ENCODE data around the gene WDR33.

WDR33 gene

GRCh38 chr2:127715778-127716449 is 95.1 kb downstream of the WDR33 start:
- no peak for DNase-seq

DNA sequence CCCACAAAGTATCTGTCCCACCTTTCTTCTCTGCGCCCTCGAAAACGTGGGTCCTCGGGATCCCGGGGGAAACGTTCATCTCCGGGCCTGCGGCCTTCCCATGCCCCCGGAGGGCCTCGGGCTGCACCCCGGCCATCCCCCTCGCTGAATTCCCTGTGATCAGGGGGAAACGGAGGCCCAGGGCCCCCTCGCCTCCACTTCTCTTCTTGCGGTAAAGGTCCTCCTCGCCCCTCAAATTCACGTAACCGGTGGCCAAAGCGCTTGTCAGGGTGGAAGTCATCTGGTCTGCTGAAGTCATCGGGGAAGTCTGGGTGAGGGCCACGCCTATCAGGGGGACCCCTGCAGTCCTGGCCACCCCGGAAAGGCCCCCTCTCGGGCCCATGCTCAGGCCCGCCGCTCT is 97.4 kb downstream of the WDR33 start:
- no peak for DNase-seq

GRCh38 chr2:127712999-127713398 is 98.0 kb downstream of the WDR33 start:
- DNase-seq = no peak

- no peak for DNase-seq
Measured at GRCh38 chr2:127709336-127709735, 101.6 kb downstream of the WDR33 start.

DNA sequence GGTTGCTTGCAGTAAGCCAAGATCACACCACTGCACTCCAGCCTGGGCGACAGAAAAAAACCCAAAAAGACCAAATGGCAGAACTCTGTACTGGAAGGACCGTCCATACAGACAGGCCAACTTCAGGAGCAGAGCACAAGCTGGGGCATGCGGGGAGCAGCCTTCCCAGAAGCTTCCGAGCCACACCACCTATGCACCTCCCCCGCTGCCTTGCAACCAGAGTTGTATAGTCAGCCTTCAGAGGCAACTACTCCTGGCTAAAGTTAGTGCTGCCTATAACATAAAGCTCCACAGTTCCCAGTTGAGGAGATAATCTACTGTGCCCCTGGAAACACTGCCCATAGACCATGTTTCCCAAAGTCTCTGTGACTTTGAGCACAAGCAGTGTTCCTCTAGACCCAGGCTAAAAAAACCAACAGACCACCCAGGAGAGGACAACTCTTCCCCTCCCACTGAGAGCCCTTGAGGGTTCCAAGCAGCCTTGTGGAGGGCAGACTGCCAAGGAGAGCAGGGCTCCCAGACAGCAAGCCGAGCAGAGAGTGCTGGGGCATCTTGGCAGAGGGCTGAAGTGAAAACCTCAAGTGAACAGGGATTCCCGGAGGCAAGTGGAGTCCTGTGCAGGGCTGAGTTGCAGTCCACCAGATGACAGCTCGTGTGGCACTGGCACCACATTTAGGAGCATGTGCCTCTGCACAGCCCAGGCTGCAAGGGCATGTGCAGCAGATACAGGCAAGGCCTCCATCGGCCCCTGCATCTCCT is 102.9 kb downstream of the WDR33 start:
- peak; percentile 60 for DNase-seq

GRCh38 chr2:127706215-127706990 is 104.6 kb downstream of the WDR33 start:
- no peak for DNase-seq

DNA sequence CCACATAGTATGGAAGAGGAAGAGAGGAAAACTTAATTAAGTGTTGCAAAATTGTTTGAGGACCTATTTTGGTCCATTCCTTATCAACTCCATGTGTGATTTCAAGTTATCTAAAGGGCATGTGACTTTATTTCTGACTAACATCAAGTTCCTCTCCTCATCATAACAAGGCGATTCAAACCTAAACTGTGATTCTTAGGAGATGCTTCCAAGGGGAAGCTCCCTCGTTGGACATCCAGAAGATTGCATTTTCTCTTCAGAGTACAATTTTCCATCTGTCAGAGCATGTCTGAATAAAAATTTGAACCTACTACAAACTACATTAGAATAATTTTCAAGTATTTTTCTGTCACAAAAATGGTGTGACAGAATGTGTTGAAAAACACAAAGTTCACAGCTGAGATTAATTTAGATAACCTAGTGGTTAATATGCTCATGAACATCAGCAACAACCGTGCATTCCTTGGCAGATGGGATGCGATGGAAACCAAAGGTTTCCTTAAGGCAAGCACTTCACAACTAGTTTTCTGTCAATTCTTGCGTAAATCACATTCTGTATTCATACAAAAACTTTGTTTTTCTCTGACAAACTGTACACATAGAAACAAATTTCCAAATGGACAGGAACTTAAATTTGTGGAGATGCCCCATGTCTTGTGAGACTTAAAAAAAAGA is 105.4 kb downstream of the WDR33 start:
- DNase-seq = no peak

DNA sequence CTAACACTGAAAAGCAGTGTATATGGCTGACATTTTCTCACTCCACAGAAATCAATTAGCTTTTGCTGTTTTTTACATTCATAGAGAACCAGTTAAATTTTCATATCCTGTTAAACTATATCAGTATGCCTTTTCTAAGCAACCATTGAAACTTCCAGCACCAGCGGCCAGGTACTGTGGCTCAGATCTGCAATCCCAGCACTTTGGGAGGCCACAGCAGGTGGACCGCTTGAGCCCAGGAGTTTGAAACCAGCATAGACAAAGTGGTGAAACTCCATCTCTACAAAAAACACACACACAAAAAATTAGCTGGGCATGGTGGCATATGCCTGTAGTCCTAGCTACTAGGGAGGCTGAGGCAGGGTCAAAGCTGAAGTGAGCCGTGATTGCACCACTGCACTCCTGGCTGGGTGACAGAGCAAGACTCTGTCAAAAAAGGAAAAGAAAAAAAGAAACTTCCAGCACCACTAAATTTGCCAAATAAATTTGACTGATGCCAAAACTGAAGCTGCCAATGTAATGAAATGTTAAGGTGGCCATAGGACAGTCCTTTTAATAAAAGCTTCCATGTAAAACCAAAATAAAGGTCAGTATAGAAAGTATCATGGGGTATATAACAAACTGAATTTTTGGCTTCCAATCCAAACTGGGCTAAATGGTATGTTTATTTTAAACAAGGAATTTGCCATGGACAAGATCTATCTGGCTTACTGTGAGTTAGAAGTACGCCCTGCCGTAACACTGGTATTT is 106.2 kb downstream of the WDR33 start:
- no peak for DNase-seq

GRCh38 chr2:127703282-127703681 is 107.7 kb downstream of the WDR33 start:
- no peak for DNase-seq

GRCh38 chr2:127702395-127703009 is 108.5 kb downstream of the WDR33 start:
- no peak for DNase-seq

GRCh38 chr2:127701651-127702394 is 109.1 kb downstream of the WDR33 start:
- peak; percentile 49 for DNase-seq

DNA sequence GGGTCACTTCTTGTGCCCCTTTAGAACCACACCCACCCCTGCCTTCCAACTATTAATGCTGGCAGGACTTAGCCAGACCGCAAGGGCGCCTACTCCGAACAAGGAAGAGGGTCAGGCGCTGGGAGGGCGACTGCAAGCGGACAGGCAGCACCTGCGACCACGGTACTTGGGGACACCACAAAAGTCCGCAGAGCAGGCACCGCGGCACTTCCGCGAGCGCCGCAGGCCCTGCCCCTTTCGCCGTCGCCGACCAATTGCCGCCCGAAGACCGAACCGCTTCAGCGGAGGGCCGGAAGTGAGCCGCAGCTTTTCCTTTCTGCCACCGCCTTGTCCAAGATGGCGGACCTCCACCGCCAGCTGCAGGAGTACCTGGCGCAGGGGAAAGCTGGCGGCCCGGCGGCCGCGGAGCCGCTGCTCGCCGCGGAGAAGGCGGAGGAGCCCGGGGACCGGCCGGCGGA is 109.7 kb downstream of the WDR33 start, which contains the start of gene SFT2D3:
TSS of gene SFT2D3 (plus strand) at position 305 of the 458 bp plus-strand sequence. CDS start at position 337, 32 bp downstream.
- peak; percentile 90 for DNase-seq

GRCh38 chr2:127700527-127701192 is 110.3 kb downstream of the WDR33 start:
- peak; percentile 29 for DNase-seq

DNA sequence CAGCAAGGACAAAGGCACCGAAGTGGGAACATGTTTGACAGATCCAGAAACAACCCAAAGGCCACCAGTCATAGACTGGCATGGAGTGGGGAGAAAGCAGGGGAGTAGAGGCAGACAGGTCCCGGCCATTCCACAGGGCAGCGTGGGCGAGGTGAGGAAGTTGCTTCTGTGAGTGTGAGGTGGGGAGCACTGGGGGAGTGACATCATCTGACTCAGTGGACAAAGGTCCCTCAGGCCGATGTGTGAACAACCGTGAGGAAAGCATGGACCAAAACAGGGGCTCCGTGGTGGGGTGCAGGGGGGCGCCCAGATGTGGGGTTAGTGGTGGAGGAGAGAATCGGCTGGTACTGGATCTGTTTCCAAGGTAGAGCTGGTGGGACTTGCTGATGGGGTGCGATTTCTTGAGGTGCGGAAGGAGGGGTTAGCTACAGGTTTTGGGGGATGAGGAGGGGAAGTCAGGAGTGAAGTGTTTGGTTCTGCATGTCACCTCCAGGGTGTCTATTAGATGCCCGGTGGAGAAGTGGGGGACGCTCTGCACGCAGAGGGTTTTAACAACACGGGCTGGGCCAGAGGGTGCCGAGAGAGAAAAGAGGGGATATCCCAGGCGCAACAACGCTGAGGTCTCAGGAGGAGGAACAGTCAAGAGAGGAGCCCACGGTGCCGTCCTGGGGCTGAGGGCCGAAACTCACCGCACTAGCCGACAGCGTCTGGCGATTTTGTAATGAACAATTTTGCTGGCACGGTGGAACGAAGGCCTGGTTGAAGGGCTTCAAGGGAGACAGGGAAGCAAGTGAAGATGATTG is 112.2 kb downstream of the WDR33 start:
- DNase-seq = no peak

DNA sequence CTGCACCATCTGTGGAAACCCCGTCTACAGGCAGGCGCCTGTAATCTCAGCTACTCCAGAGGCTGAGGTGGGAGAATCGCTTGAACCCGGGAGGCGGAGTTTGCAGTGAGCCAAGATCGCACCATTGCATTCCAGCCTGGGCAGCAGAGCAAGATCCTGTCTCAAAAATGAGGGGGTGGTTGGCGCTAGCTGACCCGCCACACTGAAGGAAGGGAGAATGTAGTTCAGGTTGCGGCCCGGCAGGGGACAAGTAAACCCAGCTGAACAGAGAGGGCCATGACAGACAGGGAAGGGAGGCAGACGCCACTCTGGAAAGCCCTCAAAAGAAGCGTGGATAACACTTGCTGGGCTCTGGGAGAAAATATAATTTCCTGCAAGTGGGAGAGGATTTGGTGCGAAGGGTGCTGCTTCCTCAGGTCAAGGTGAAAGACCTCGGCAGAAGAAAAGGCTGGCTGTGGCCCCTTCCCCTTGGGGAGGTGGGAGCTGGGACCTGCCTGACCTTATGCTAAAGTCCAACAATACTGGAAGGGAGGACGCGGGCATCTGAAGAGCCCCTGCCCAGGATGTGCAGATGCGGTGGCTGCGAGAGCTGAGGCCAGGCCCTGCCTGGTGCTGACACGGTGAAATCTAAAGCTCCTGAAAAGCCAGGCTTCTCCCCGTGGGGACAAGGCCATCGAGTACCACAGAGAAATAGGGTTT is 113.3 kb downstream of the WDR33 start:
- DNase-seq = no peak

GRCh38 chr2:127695491-127696472 is 115.2 kb downstream of the WDR33 start:
- peak; percentile 69 for DNase-seq

GRCh38 chr2:127694986-127695385 is 116.0 kb downstream of the WDR33 start:
- no peak for DNase-seq

GRCh38 chr2:127690696-127691095 is 120.3 kb downstream of the WDR33 start:
- no peak for DNase-seq

Measured in DMS79 treated with DMSO at 0.1 percent for 48 hours (cell line).